Muscle of leg (tissue), 11 donors: ENCODE data around the gene MBNL2. TPM values are rescaled to one million over a fixed set of nuclear protein-coding genes. Genes with fewer than 3 reads are reported as not detected.

Experiments
- DNase-seq: peaks from one replicate; pipeline ENCODE4 v3.0.0; 2013
- H3K27ac ChIP-seq: one replicate; pipeline ENCODE4 v1.5.1; 2013; ENCODE audit warnings: mild to moderate bottlenecking, low read length, control low read depth
- H3K27me3 ChIP-seq: one replicate; pipeline ENCODE4 v1.6.1; 2013; ENCODE audit warnings: low read length; ENCODE audit not compliant: control insufficient read depth, insufficient read depth
- H3K36me3 ChIP-seq: one replicate; pipeline ENCODE4 v1.6.1; 2013; ENCODE audit warnings: low read length; ENCODE audit not compliant: control insufficient read depth, insufficient read depth
- H3K4me1 ChIP-seq: one replicate; pipeline ENCODE4 v1.6.1; 2013; ENCODE audit warnings: low read length; ENCODE audit not compliant: control insufficient read depth, insufficient read depth
- H3K4me3 ChIP-seq: one replicate; pipeline ENCODE4 v1.5.1; 2013; ENCODE audit warnings: low read length, control low read depth
- H3K9me3 ChIP-seq: replicated peaks from 2 replicates; pipeline ENCODE4 v1.6.1; 2013; ENCODE audit warnings: low read depth, low read length; ENCODE audit not compliant: control insufficient read depth
- WGBS: methylation state at CpG from one replicate; pipeline ENCODE4 v1.1.5; 2013; ENCODE audit warnings: missing lambda C conversion rate; ENCODE audit not compliant: insufficient coverage; 5-methylcytosine and 5-hydroxymethylcytosine counted together
- polyA plus RNA-seq, 8 donors: library from polyadenylated mRNA; unstranded; fragments of 120-200 nt; gene quantifications; one replicate each; pipeline versions ENCODE4 v1.2.1 to v1.2.3, GENCODE V29; 2013; ENCODE audit warnings: inconsistent platforms in 1 of 8, low replicate concordance in 1 of 8; ENCODE audit not compliant: insufficient read length in 8 of 8, insufficient read depth in 1 of 8
- total RNA-seq: library from RNA; stranded (reverse); fragments of 120-200 nt; gene quantifications from one replicate; pipeline ENCODE4 v1.2.4, GENCODE V29; 2013

The MBNL2 gene
- total and polyA plus RNA-seq, 9 donors, result 20.1 to 37.0 (median 26.8) TPM

DNA sequence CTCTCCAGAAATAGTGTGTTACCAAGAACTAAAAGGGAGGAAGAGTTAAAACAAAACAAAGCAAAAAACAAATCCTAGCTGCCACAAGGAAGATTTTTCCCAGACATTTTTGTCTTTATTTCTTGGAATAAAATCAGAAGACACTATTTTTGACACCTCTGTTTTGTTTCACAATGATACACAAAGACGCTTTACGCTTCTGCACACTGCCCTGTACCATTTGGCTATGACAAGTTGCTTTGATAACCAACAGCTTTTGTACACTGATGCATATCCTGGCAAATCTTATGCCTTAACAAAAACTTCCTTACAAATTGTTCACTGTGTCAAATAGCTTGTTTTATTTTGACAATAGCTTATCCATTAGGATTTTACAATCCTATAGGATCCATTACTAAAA, 108.3 kb downstream of the MBNL2 start:
- WGBS, result 100% methylated on average over 1 of the region's 2 CpGs
- H3K9me3 ChIP-seq, result no peaks in the 10 kb centered on the region
- H3K27me3 ChIP-seq, result no peaks in the 10 kb centered on the region
- no peak overlapping the region for H3K4me3 ChIP-seq
- peaks cover 13% of the 10 kb centered on the region for H3K4me1 ChIP-seq
- no peak overlapping the region for H3K27ac ChIP-seq
- DNase-seq, result no peak
- H3K36me3 ChIP-seq, result peaks cover 3% of the 10 kb centered on the region

DNA sequence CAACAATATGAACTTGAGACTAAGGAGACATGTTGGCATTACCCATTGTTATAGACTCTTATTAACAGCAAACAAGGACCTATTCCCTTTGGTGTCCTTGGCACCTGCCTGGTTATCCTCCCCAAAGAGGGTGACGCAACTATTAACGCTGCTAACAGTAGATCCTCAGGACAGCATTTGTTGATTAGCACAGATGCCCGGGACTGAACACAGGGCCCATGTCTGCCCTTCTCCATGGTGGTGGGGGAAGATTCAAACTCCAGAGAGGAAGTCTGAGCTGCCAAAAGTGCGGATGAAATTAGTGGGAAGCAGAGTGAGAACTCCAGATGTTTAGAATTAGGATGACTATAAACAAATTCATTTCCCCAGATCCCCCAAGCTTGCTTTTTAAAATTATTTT, 110.6 kb downstream of the MBNL2 start:
- Histone ChIP-seq H3K27ac (no peak overlapping the region), H3K9me3 (no peaks in the 10 kb centered on the region), H3K4me1 (peaks cover 14% of the 10 kb centered on the region), H3K27me3 (no peaks in the 10 kb centered on the region), H3K36me3 (peaks cover 10% of the 10 kb centered on the region), H3K4me3 (no peak overlapping the region)
- WGBS, result no CpG with 5 or more reads among the region's 4 CpGs
- peak; percentile 42 for DNase-seq

DNA sequence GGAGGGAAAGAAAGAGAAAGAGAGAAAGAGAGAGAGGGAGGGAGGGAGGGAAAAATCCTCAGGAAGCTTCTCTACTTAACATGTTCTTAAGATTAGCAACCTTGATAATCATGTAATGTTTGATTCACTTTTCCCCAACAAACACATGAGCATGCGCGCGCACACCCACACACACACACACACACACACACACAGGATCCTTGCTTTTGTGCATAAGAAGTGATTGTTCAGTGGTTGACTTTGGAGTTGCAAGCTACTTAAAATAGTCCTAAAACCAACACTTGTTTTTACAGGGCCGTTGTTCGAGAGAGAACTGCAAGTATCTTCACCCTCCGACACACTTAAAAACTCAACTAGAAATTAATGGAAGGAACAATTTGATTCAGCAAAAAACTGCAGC, 111.8 kb downstream of the MBNL2 start:
- Histone ChIP-seq H3K27me3 (no peaks in the 10 kb centered on the region), H3K4me1 (peaks cover 7% of the 10 kb centered on the region), H3K36me3 (peaks cover 14% of the 10 kb centered on the region), H3K27ac (no peak overlapping the region), H3K9me3 (no peaks in the 10 kb centered on the region), H3K4me3 (no peak overlapping the region)
- DNase-seq, result no peak
- no CpG with 5 or more reads among the region's 6 CpGs for WGBS

DNA sequence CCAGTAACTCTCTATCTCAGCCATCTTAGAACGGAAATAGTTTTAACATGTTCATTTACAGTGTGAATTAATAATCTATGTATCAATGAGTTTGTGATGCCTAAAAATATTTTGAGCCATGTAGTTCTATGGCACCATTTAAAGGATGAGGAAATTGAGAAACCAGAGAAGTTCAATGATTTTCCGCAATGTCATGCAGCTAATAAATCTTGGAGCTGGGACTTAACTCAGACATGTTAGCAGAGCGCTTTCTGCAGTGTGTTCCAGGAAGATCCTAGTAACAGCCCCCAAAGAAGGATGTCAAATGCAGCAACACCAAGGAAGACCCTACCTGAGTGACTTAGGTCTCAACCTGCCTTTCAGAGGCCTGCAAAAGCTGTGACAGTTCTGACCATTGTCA, 112.6 kb downstream of the MBNL2 start:
- Histone ChIP-seq H3K4me3 (no peak overlapping the region), H3K4me1 (peaks cover 12% of the 10 kb centered on the region), H3K36me3 (peaks cover 14% of the 10 kb centered on the region), H3K9me3 (no peaks in the 10 kb centered on the region), H3K27me3 (no peaks in the 10 kb centered on the region), H3K27ac (peak overlapping the region; percentile 43)
- peak; percentile 42 for DNase-seq
- 68% methylated on average over 2 of the region's 3 CpGs for WGBS

DNA sequence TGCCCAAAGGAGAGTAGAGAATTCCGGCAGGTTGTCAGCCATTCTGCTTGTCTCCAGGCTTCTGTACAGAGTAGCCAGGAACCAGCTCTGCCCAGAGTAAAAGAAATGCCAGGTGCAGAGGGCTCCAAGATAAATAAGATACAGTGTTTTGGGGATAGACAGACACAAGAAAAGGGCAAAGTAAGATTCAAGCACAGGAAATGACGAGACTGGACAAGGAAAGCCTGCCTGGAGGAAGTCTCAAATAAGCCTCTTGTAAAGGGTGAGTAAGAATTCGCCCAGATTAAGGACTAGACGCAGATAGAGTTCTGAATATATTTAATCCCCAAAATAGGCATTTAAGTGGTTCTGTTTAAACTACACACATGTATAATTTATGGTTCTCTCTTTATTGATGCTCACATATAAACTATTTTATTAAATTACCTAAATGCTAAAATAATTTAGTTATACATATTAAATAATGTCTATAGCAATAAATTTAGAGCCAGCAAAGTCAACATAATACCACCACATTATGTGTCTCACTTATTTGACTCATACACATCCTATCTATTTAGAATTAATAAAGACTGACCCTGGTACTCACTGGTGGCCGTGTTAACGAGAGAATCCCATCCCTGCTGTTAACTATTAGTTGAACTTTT, 113.5 kb downstream of the MBNL2 start:
- H3K27ac ChIP-seq, result no peak overlapping the region
- no peak overlapping the region for H3K4me3 ChIP-seq
- WGBS, result 53% methylated on average over 2 of the region's 6 CpGs
- H3K36me3 ChIP-seq, result peaks cover 14% of the 10 kb centered on the region
- DNase-seq, result no peak
- no peaks in the 10 kb centered on the region for H3K27me3 ChIP-seq
- H3K9me3 ChIP-seq, result no peaks in the 10 kb centered on the region
- H3K4me1 ChIP-seq, result peaks cover 14% of the 10 kb centered on the region

DNA sequence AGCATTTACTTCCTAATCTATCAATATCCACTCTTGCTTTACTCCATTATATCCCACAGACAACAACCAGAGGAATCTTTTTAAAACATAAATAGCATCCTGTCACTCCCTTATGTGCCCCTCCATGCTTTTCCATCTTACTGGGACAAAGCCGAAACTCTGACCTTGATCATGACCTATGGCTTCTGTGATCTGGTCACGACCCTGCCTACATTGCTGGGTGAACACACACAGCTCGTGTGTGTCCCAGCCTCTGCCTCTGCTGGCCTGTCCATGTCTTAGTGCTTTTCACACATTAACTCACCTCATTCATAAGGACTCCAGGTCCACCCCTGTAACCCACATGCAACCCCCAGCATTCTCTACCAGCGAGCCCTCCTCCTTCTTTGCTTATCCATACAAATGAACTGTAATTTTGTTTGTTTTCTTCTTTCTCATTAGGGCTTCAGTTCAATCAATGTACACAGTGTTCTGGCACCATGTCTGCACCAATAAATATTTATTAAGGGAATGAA, 115.9 kb downstream of the MBNL2 start:
- no peaks in the 10 kb centered on the region for H3K27me3 ChIP-seq
- peaks cover 12% of the 10 kb centered on the region for H3K4me1 ChIP-seq
- peaks cover 17% of the 10 kb centered on the region for H3K36me3 ChIP-seq
- DNase-seq, result no peak
- H3K9me3 ChIP-seq, result no peaks in the 10 kb centered on the region
- no peak overlapping the region for H3K27ac ChIP-seq
- WGBS, result 72% methylated on average over 3 of the region's 4 CpGs
- no peak overlapping the region for H3K4me3 ChIP-seq

DNA sequence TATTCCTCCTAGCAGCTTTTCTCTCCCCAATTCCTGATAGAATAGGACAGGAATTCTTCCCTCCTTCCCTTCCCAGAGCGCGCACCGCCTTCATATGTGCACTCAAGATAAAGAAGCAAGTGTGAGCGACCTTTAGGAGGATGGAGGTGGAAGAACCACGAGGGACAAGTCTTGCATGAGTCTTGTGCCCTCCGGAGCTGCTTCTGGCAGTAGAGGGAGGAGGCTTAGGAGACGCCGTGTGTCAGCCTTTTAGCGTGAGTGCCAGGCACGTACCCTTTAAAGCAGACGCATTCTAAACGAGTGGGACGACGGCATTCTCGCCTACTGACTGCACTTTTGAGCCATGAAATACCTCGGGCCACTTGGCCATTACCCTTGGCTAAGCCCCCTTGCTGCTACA, 116.4 kb downstream of the MBNL2 start:
- no peak overlapping the region for H3K27ac ChIP-seq
- H3K9me3 ChIP-seq, result no peaks in the 10 kb centered on the region
- no peaks in the 10 kb centered on the region for H3K27me3 ChIP-seq
- peaks cover 12% of the 10 kb centered on the region for H3K4me1 ChIP-seq
- WGBS, result 71% methylated on average over 13 of the region's 16 CpGs
- H3K36me3 ChIP-seq, result peaks cover 20% of the 10 kb centered on the region
- no peak for DNase-seq
- H3K4me3 ChIP-seq, result no peak overlapping the region

DNA sequence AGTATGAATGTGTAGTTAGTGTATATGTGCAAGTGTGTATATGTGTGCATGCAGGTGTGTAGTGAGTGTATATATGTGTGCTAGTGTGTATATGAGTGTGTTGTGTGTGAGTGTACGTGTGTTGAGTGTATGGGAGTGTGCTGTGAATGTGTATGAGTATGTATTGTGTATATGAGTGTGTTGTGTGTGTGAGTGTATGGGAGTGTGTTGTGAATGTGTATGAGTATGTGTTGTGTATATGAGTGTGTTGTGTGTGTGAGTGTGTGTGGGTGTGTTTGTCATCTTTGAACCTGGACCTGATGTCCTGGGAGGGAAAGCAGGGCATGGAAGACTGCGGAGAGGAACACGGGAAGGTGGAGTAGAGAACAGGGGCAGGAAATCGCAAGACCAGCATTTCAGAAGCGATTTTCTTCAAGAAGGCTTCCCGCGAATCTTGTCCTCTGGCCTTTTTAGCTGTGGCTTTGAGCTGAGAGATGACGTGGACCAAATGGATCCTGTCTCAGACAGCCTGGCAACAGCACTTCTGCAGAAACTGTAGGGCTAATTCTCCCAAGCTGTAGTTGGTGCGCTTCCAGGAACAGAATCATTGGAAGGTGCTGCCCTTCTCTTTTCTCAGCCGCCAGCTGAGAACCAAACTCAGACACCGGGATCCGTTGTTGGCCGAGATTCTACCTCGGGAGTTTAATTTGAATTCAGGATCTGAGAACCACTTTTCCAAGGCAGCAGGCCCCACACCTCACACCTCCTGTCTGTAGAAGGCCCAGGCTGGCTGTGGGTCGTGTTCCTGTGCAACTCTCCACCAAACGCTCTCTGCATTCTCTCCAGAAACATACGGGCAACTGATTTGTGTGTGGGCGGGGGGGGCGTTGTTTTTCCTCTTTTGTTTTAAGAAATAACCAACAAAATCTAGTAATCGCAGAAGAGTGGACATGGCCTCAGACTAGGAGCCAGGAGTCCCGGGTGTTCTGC, 117.2 kb downstream of the MBNL2 start:
- no peak overlapping the region for H3K4me3 ChIP-seq
- 44% methylated on average over 16 of the region's 21 CpGs for WGBS
- H3K27me3 ChIP-seq, result no peaks in the 10 kb centered on the region
- no peaks in the 10 kb centered on the region for H3K9me3 ChIP-seq
- DNase-seq, result peak; percentile 85
- peaks cover 21% of the 10 kb centered on the region for H3K36me3 ChIP-seq
- H3K4me1 ChIP-seq, result peaks cover 12% of the 10 kb centered on the region
- H3K27ac ChIP-seq, result peak overlapping the region; percentile 74

DNA sequence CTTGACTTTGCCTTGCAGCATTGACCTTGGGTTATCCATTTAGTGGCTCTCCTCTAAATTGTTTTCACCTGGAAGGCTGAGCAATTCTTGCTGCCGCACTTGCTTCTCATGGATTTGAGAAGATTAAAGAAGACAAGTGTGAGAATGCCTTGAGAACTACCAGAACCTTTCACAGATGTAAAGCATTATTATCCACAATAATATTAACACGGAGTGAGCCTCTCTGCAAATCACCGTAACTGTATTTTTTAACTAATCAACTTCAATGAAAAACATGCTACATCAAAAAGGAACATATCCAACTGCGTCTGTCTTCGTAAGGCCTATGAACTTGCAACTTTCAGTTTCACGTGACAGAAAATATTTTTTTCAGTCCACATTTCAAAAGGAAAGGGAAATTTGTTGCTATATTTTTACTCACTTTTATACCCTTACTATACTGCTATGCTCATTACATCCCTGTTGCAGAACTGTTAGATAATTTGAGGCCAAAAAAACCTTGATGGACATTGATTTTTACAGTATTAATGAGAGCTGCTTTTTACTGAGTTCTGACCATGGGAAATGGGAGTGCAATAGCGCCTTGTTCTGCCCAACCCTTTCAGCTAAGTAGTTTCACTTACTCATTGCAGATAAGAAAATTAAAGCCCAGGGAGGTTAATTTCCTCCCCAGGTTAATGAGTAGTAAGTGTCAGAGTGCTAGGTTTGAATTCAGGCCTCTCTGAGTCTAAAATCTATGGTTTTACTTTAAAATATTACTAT, 118.0 kb downstream of the MBNL2 start:
- H3K4me3 ChIP-seq, result no peak overlapping the region
- H3K27me3 ChIP-seq, result no peaks in the 10 kb centered on the region
- H3K27ac ChIP-seq, result peak overlapping the region; percentile 74
- H3K9me3 ChIP-seq, result no peaks in the 10 kb centered on the region
- peaks cover 12% of the 10 kb centered on the region for H3K4me1 ChIP-seq
- peaks cover 22% of the 10 kb centered on the region for H3K36me3 ChIP-seq
- 27% methylated on average over 2 of the region's 7 CpGs for WGBS
- no peak for DNase-seq

DNA sequence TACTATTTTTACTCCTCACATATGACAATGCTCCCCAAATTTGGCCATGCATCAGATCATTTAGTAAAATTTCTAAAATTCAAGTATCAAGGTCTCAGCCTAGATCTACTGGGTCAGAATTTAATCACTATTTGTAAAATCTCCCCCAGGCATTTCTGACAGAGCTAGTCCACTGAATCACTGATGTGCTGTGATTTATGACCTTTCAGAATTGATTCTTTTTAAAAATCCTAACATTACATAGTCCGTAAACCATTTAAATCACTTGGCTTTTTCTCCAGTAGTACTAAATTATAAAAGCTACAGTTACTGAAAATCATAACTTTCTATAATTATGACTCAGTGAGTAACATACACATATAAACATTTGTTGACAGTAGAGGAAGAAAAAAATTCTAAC, 119.0 kb downstream of the MBNL2 start:
- Histone ChIP-seq H3K4me3 (no peak overlapping the region), H3K4me1 (peaks cover 9% of the 10 kb centered on the region), H3K27me3 (no peaks in the 10 kb centered on the region), H3K9me3 (no peaks in the 10 kb centered on the region), H3K27ac (no peak overlapping the region), H3K36me3 (peaks cover 22% of the 10 kb centered on the region)
- WGBS, result no CpG with 5 or more reads among the region's 1 CpG
- no peak for DNase-seq
